ENCODE data around the gene HOXD3.

The HOXD3 gene

GRCh38 chr2:176178038-176178756 is 21.1 kb downstream of the HOXD3 start:
- TF ChIP-seq CTCF (IDR thresholded peaks at IDR 0.05; ENCODE audit: control extremely low read depth, extremely low read depth, low read depth, missing control alignments) = no peak
- POLR2A ChIA-PET = no interaction called here
- no peak for DNase-seq (ENCODE audit: extremely low spot score)
- CTCF ChIA-PET = interaction anchor here (0.8 to 1.7 kb wide), 4 partner anchors 9 to 811 kb away, joined by 3 to 4 read pairs (median 3); no protein-coding TSS in a partner anchor

GRCh38 chr2:176178757-176179295 is 21.7 kb downstream of the HOXD3 start:
- POLR2A ChIA-PET = no interaction called here

GRCh38 chr2:176181551-176181950 is 24.4 kb downstream of the HOXD3 start:
- POLR2A ChIA-PET = no interaction called here
- no peak for DNase-seq (ENCODE audit: extremely low spot score)
- no peak for TF ChIP-seq CTCF (IDR thresholded peaks at IDR 0.05; ENCODE audit: control extremely low read depth, extremely low read depth, low read depth, missing control alignments)
- CTCF ChIA-PET = no interaction called here

More at GRCh38 chr2:176178757-176179295, 21.7 kb downstream of the HOXD3 start:
- no peak for TF ChIP-seq CTCF (IDR thresholded peaks at IDR 0.05; ENCODE audit: control extremely low read depth, extremely low read depth, low read depth, missing control alignments)
- CTCF ChIA-PET = interaction anchor here (1.3 to 1.7 kb wide), 2 partner anchors 9 to 811 kb away, joined by 3 to 4 read pairs; no protein-coding TSS in a partner anchor
- no peak for DNase-seq (ENCODE audit: extremely low spot score)

- POLR2A ChIA-PET = no interaction called here
Observed at GRCh38 chr2:176182671-176183070, 25.6 kb downstream of the HOXD3 start.

GRCh38 chr2:176184749-176185148 is 27.6 kb downstream of the HOXD3 start:
- TF ChIP-seq CTCF (IDR thresholded peaks at IDR 0.05; ENCODE audit: control extremely low read depth, extremely low read depth, low read depth, missing control alignments) = no peak
- POLR2A ChIA-PET = no interaction called here
- DNase-seq (ENCODE audit: extremely low spot score) = no peak
- CTCF ChIA-PET = interaction anchor here (0.7 to 1.4 kb wide), 2 partner anchors 15 to 270 kb away, joined by 3 read pairs; no protein-coding TSS in a partner anchor

More at GRCh38 chr2:176182671-176183070, 25.6 kb downstream of the HOXD3 start:
- no peak for DNase-seq (ENCODE audit: extremely low spot score)
- no peak for TF ChIP-seq CTCF (IDR thresholded peaks at IDR 0.05; ENCODE audit: control extremely low read depth, extremely low read depth, low read depth, missing control alignments)
- CTCF ChIA-PET = interaction anchor here (1.0 kb wide), 1 partner anchor 239 kb away, joined by 3 read pairs; no protein-coding TSS in a partner anchor

- CTCF ChIA-PET = interaction anchor here (1.4 kb wide), 1 partner anchor 16 kb away, joined by 3 read pairs; no protein-coding TSS in a partner anchor
- TF ChIP-seq CTCF (IDR thresholded peaks at IDR 0.05; ENCODE audit: control extremely low read depth, extremely low read depth, low read depth, missing control alignments) = no peak
- no peak for DNase-seq (ENCODE audit: extremely low spot score)
- POLR2A ChIA-PET = no interaction called here
Observed at GRCh38 chr2:176186024-176186423, 28.9 kb downstream of the HOXD3 start.
